ENCODE results near the gene AARS1.

DNA sequence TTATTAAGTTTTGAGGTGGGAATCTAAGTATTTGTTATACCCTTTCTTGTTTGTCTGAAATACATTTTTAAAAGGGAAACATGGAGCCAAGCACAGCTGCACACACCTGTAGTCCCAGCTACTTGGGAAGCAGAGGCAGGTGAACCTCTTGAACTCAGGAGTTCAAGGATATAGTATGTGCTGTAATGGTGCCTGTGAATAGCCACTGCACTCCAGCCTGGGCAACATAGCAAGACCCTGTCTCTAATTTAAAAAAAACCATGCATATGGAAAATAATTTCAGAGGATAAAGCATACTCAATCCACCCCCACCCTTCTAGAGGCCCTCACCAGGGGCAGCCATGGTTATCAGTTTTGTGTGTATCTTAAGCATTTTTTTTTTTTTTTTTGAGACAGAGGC lies 6.3 kb upstream of the AARS1 start:
- TF ChIP-seq CTCF (IDR thresholded peaks at IDR 0.05) (no peak), POLR2AphosphoS5 (IDR thresholded peaks at IDR 0.05) (no peak), POLR2A (IDR thresholded peaks at IDR 0.05) (no peak)

Measured in gastroesophageal sphincter (tissue), 3 donors.